ENCODE data around the gene NHERF2. TPM values are rescaled to one million over a fixed set of nuclear protein-coding genes. Genes with fewer than 3 reads are reported as not detected.

NHERF2 gene
- total RNA-seq, 1 donor from 2014 or later = 23.4 TPM

GRCh38 chr16:2082171-2082982, 55.7 kb downstream of the NHERF2 start:
- Mint-ChIP-seq H3K9me3 (no peaks in the 10 kb centered on the region), H3K36me3 (no peaks in the 10 kb centered on the region), H3K27me3 (no peaks in the 10 kb centered on the region), H3K4me1 (ENCODE audit: unreplicated experiment) (no peaks in the 10 kb centered on the region), H3K4me3 (no peak overlapping the region), H3K27ac (peak overlapping the region; percentile 16)
- no peak for TF ChIP-seq CTCF (conservative IDR thresholded peaks at IDR 0.05)
- no peak for DNase-seq (ENCODE audit: extremely low spot score, unreplicated experiment)

GRCh38 chr16:2082983-2083364, 56.3 kb downstream of the NHERF2 start:
- Mint-ChIP-seq H3K27me3 (no peaks in the 10 kb centered on the region), H3K4me1 (ENCODE audit: unreplicated experiment) (no peaks in the 10 kb centered on the region), H3K36me3 (no peaks in the 10 kb centered on the region), H3K9me3 (no peaks in the 10 kb centered on the region), H3K4me3 (no peak overlapping the region), H3K27ac (no peak overlapping the region)
- no peak for TF ChIP-seq CTCF (conservative IDR thresholded peaks at IDR 0.05)
- no peak for DNase-seq (ENCODE audit: extremely low spot score, unreplicated experiment)

GRCh38 chr16:2083409-2083808, 56.7 kb downstream of the NHERF2 start:
- no peaks in the 10 kb centered on the region for H3K4me1 Mint-ChIP-seq (ENCODE audit: unreplicated experiment)

GRCh38 chr16:2083876-2084780, 57.4 kb downstream of the NHERF2 start:
- H3K9me3 Mint-ChIP-seq = no peaks in the 10 kb centered on the region
- H3K4me3 Mint-ChIP-seq = no peak overlapping the region
- H3K27ac Mint-ChIP-seq = no peak overlapping the region
- no peak for TF ChIP-seq CTCF (conservative IDR thresholded peaks at IDR 0.05)
- no peaks in the 10 kb centered on the region for H3K4me1 Mint-ChIP-seq (ENCODE audit: unreplicated experiment)
- H3K27me3 Mint-ChIP-seq = no peaks in the 10 kb centered on the region
- no peaks in the 10 kb centered on the region for H3K36me3 Mint-ChIP-seq
- no peak for DNase-seq (ENCODE audit: extremely low spot score, unreplicated experiment)

More at GRCh38 chr16:2083409-2083808, 56.7 kb downstream of the NHERF2 start:
- Mint-ChIP-seq H3K27me3 (no peaks in the 10 kb centered on the region), H3K36me3 (no peaks in the 10 kb centered on the region), H3K9me3 (no peaks in the 10 kb centered on the region), H3K27ac (no peak overlapping the region), H3K4me3 (no peak overlapping the region)
- DNase-seq (ENCODE audit: extremely low spot score, unreplicated experiment) = no peak
- TF ChIP-seq CTCF (conservative IDR thresholded peaks at IDR 0.05) = no peak

- Mint-ChIP-seq H3K27ac (no peak overlapping the region), H3K36me3 (no peaks in the 10 kb centered on the region), H3K4me3 (no peak overlapping the region), H3K9me3 (no peaks in the 10 kb centered on the region), H3K4me1 (ENCODE audit: unreplicated experiment) (no peaks in the 10 kb centered on the region), H3K27me3 (no peaks in the 10 kb centered on the region)
- TF ChIP-seq CTCF (conservative IDR thresholded peaks at IDR 0.05) = no peak
- no peak for DNase-seq (ENCODE audit: extremely low spot score, unreplicated experiment)
Observed at GRCh38 chr16:2084895-2085625, 58.4 kb downstream of the NHERF2 start.
